ENCODE measurements around the gene SUOX. TPM values are rescaled to one million over a fixed set of nuclear protein-coding genes. Genes with fewer than 3 reads are reported as not detected.

The SUOX gene
- total and polyA plus RNA-seq, 10 donors, result 6.0 to 29.1 (median 16.6) TPM

DNA sequence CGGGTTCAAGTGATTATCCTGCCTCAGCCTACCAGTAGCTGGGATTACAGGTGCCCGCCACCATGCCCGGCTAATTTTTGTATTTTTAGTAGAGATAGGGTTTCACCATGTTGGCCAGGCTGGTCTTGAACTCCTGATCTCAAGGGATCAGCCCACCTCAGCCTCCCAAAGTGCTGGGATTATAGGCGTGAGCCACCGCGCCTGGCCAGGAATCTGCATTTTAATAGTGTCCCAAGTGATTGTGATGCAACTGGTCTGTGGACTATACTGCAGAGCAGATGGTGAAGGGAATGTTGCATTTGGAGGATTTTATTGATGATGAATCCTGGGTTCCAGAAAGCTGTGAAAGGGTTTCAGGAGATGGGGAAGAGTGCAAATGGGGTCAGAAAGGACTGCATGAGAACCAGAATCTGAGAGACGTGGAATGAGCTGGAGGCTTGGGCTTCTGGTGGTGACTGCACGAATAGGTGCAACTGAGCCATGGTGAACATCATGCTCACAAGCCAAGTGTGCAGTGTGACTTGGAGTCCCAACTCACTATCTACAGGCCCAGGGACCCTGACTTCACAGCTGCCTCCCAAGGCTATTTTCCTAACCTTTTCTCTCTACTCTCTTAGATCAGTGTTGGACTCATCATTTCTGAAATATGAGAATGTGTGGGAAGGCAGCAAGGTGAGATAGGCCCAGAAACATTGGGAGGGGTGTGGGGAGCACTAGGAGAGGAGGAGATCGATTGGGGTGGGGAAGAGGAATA, 49.1 kb downstream of the SUOX start:
- no peak overlapping the region for H3K4me3 ChIP-seq
- intact Hi-C loops (cut with DNase I; ENCODE audit: low total_unique reads), result loop anchor here (2.0 kb wide), 1 partner anchor 59 kb away; the partner anchor contains the start of gene PA2G4

GRCh38 chr12:56053407-56053893, 56.4 kb downstream of the SUOX start:
- Histone ChIP-seq H3K9me3 (no peaks in the 10 kb centered on the region), H3K27ac (no peak overlapping the region), H3K4me3 (no peak overlapping the region), H3K27me3 (replicated peaks in 1 of 7) (no peaks in the 10 kb centered on the region), H3K36me3 (no peaks in the 10 kb centered on the region), H3K4me1 (no peaks in the 10 kb centered on the region)
- TF ChIP-seq CTCF (IDR thresholded peaks at IDR 0.05 in 8 of 11, conservative IDR thresholded peaks at IDR 0.05 in 3 of 11), result no peak
- TF ChIP-seq POLR2A (IDR thresholded peaks at IDR 0.05), result no peak
- no peak for TF ChIP-seq POLR2AphosphoS5 (IDR thresholded peaks at IDR 0.05)
- 84 to 89% (median 87%) methylated on average over 6 of the region's 6 CpGs for whole genome bisulfite sequencing, 5 donors
- intact Hi-C loops (cut with DNase I; ENCODE audit: low total_unique reads), result no loop called here
- DNase-seq, result no peak

More for the DNA sequence above, 49.1 kb downstream of the SUOX start:
- DNase-seq, result peak; percentile 45
- TF ChIP-seq CTCF (IDR thresholded peaks at IDR 0.05 in 8 of 11, conservative IDR thresholded peaks at IDR 0.05 in 3 of 11), result no peak
- TF ChIP-seq POLR2AphosphoS5 (IDR thresholded peaks at IDR 0.05), result peak in 1 of 3 donors; percentile 36
- WGBS, 5 donors, result 82 to 92% (median 86%) methylated on average over 9 of the region's 9 CpGs
- Histone ChIP-seq H3K4me1 (peaks cover 12 to 39% (median 30%) of the 10 kb centered on the region in 6 donors), H3K9me3 (no peaks in the 10 kb centered on the region), H3K27ac (peak overlapping the region in 3 of 8 donors; percentile 9 to 36 (median 26)), H3K36me3 (peaks cover 0 to 38% (median 29%) of the 10 kb centered on the region in 6 donors), H3K27me3 (replicated peaks in 1 of 7) (no peaks in the 10 kb centered on the region)

Other genes with a start within 250 kb of the SUOX start
- gene SARNP, start 179.6 kb upstream of the SUOX start, total RNA-seq, result 10 to 100 TPM; 40.0 to 74.1 (median 46.3) TPM
- gene SARNP, start 179.6 kb upstream of the SUOX start, polyA plus RNA-seq, result 10 to 100 TPM; 72.4 to 97.6 (median 78.4) TPM
- gene ORMDL2, start 179.2 kb upstream of the SUOX start, total RNA-seq, result 10 to 100 TPM; 18.8 to 34.6 (median 27.9) TPM
- gene ORMDL2, start 179.2 kb upstream of the SUOX start, polyA plus RNA-seq, result 10 to 100 TPM; 21.7 to 28.9 (median 28.1) TPM
- 10 to 100 TPM; 28.2 to 45.0 (median 36.9) TPM for gene DNAJC14, start 167.7 kb upstream of the SUOX start, total RNA-seq
- 10 to 100 TPM; 10.6 to 23.3 (median 13.5) TPM for gene DNAJC14, start 167.7 kb upstream of the SUOX start, polyA plus RNA-seq
- gene MMP19, start 154.3 kb upstream of the SUOX start, total RNA-seq, result 100 to 1,000 TPM in 1 of 7 donors, 10 to 100 TPM in 6; 28.1 to 100 (median 72.2) TPM
- 10 to 100 TPM in 2 of 3 donors, 1 to 10 TPM in 1; 7.9 to 13.7 (median 10.5) TPM for gene MMP19, start 154.3 kb upstream of the SUOX start, polyA plus RNA-seq
- 10 to 100 TPM; 26.7 to 40.7 (median 36.6) TPM for gene PYM1, start 69.4 kb upstream of the SUOX start, total RNA-seq
- 10 to 100 TPM; 48.3 to 54.0 (median 51.2) TPM for gene PYM1, start 69.4 kb upstream of the SUOX start, polyA plus RNA-seq
- 100 to 1,000 TPM; 132 to 261 (median 197) TPM for gene DGKA, start 66.1 kb upstream of the SUOX start, total RNA-seq
- 100 to 1,000 TPM in 2 of 3 donors, 10 to 100 TPM in 1; 73.8 to 136 (median 105) TPM for gene DGKA, start 66.1 kb upstream of the SUOX start, polyA plus RNA-seq
- gene PMEL, start 31.2 kb upstream of the SUOX start, total RNA-seq, result 1 to 10 TPM in 3 of 7 donors, under 1 TPM in 4; 0.44 to 1.6 (median 0.85) TPM
- under 1 TPM; 0.15 to 0.50 (median 0.29) TPM for gene PMEL, start 31.2 kb upstream of the SUOX start, polyA plus RNA-seq
- gene CDK2, start 30.4 kb upstream of the SUOX start, total RNA-seq, result 10 to 100 TPM; 21.4 to 46.6 (median 30.9) TPM
- 10 to 100 TPM; 11.9 to 16.2 (median 12.9) TPM for gene CDK2, start 30.4 kb upstream of the SUOX start, polyA plus RNA-seq
- 100 to 1,000 TPM in 1 of 7 donors, 10 to 100 TPM in 6; 70.5 to 101 (median 94.4) TPM for gene RAB5B, start 23.2 kb upstream of the SUOX start, total RNA-seq
- 10 to 100 TPM; 30.9 to 48.4 (median 35.1) TPM for gene RAB5B, start 23.2 kb upstream of the SUOX start, polyA plus RNA-seq
- gene IKZF4, start 23.8 kb downstream of the SUOX start, total RNA-seq, result 1 to 10 TPM; 3.1 to 9.3 (median 6.2) TPM
- 1 to 10 TPM in 2 of 3 donors, under 1 TPM in 1; 0.80 to 1.6 (median 1.4) TPM for gene IKZF4, start 23.8 kb downstream of the SUOX start, polyA plus RNA-seq
- gene RPS26, start 44.6 kb downstream of the SUOX start, total RNA-seq, result 100 to 1,000 TPM in 3 of 7 donors, 10 to 100 TPM in 4; 15.3 to 674 (median 76.8) TPM
- 1,000 to 10,000 TPM; 1,592 to 2,958 (median 1,751) TPM for gene RPS26, start 44.6 kb downstream of the SUOX start, polyA plus RNA-seq
- gene ERBB3, start 82.9 kb downstream of the SUOX start, total RNA-seq, result 1 to 10 TPM in 1 of 7 donors, under 1 TPM in 3, not detected in 3; 0.47 to 1.4 (median 0.72) TPM
- gene ERBB3, start 82.9 kb downstream of the SUOX start, polyA plus RNA-seq, result 1 to 10 TPM in 1 of 3 donors, under 1 TPM in 2; 0.17 to 2.0 (median 0.23) TPM
- gene PA2G4, start 107.3 kb downstream of the SUOX start, total RNA-seq, result 10 to 100 TPM; 70.5 to 92.8 (median 78.0) TPM
- gene PA2G4, start 107.3 kb downstream of the SUOX start, polyA plus RNA-seq, result 10 to 100 TPM; 52.8 to 74.1 (median 71.0) TPM
- gene RPL41, start 119.4 kb downstream of the SUOX start, total RNA-seq, result 1,000 to 10,000 TPM; 2,138 to 3,021 (median 2,534) TPM
- 1,000 to 10,000 TPM; 7,053 to 9,352 (median 7,491) TPM for gene RPL41, start 119.4 kb downstream of the SUOX start, polyA plus RNA-seq
- 10 to 100 TPM in 4 of 7 donors, 1 to 10 TPM in 3; 7.4 to 13.6 (median 10.5) TPM for gene ZC3H10, start 121.0 kb downstream of the SUOX start, total RNA-seq
- 1 to 10 TPM; 1.5 to 4.0 (median 2.5) TPM for gene ZC3H10, start 121.0 kb downstream of the SUOX start, polyA plus RNA-seq
- 100 to 1,000 TPM in 6 of 7 donors, 10 to 100 TPM in 1; 89.0 to 112 (median 107) TPM for gene ESYT1, start 131.0 kb downstream of the SUOX start, total RNA-seq
- gene ESYT1, start 131.0 kb downstream of the SUOX start, polyA plus RNA-seq, result 10 to 100 TPM; 20.2 to 39.8 (median 33.2) TPM
- gene MYL6B, start 155.3 kb downstream of the SUOX start, total RNA-seq, result 100 to 1,000 TPM in 1 of 7 donors, 10 to 100 TPM in 6; 17.1 to 101 (median 35.7) TPM
- gene MYL6B, start 155.3 kb downstream of the SUOX start, polyA plus RNA-seq, result 10 to 100 TPM; 50.1 to 69.1 (median 57.0) TPM
- gene MYL6, start 161.1 kb downstream of the SUOX start, total RNA-seq, result 1,000 to 10,000 TPM; 1,063 to 1,656 (median 1,218) TPM
- gene MYL6, start 161.1 kb downstream of the SUOX start, polyA plus RNA-seq, result 1,000 to 10,000 TPM; 1,480 to 3,098 (median 2,131) TPM
- 100 to 1,000 TPM in 4 of 7 donors, 10 to 100 TPM in 3; 73.7 to 121 (median 101) TPM for gene SMARCC2, start 192.2 kb downstream of the SUOX start, total RNA-seq
- gene SMARCC2, start 192.2 kb downstream of the SUOX start, polyA plus RNA-seq, result 10 to 100 TPM in 1 of 3 donors, 1 to 10 TPM in 2; 8.5 to 24.7 (median 9.4) TPM
- gene RNF41, start 224.6 kb downstream of the SUOX start, total RNA-seq, result 10 to 100 TPM; 38.5 to 56.1 (median 47.6) TPM
- gene RNF41, start 224.6 kb downstream of the SUOX start, polyA plus RNA-seq, result 10 to 100 TPM; 13.2 to 21.0 (median 15.8) TPM
- 10 to 100 TPM; 13.4 to 21.3 (median 18.4) TPM for gene NABP2, start 227.1 kb downstream of the SUOX start, total RNA-seq
- gene NABP2, start 227.1 kb downstream of the SUOX start, polyA plus RNA-seq, result 10 to 100 TPM; 19.7 to 24.6 (median 23.1) TPM
- 1 to 10 TPM in 1 of 7 donors, under 1 TPM in 2, not detected in 4; 0.44 to 1.3 (median 0.92) TPM for gene SLC39A5, start 232.8 kb downstream of the SUOX start, total RNA-seq
- under 1 TPM; 0.18 to 0.63 (median 0.22) TPM for gene SLC39A5, start 232.8 kb downstream of the SUOX start, polyA plus RNA-seq